Gastrocnemius medialis (tissue), 4 donors: ENCODE data around the gene RRM1.

ENCODE experiments used
- POLR2A ChIP-seq, 2 donors: fragments of 450-650 bp; IDR thresholded peaks; one replicate each; pipeline ENCODE4 v1.6.1; 2017; ENCODE audit warnings: antibody characterized with exemption in 2 of 2, mild to moderate bottlenecking in 2 of 2, moderate library complexity in 2 of 2
- TF ChIP-seq, protein P1 (sequence below), 5 experiments: fragments of 450-650 bp in 3 of 5; fragments of 200-600 bp in 2 of 5; sonication (generic) in 2 of 5; IDR thresholded peaks in 4 of 5; conservative IDR thresholded peaks in 1 of 5; 1 replicate in 4 of 5; 2 replicates in 1 of 5; pipeline ENCODE4 v1.5.1; 2016 to 2019; ENCODE audit warnings: antibody characterized with exemption in 5 of 5, mild to moderate bottlenecking in 3 of 5, moderate library complexity in 3 of 5

DNA sequence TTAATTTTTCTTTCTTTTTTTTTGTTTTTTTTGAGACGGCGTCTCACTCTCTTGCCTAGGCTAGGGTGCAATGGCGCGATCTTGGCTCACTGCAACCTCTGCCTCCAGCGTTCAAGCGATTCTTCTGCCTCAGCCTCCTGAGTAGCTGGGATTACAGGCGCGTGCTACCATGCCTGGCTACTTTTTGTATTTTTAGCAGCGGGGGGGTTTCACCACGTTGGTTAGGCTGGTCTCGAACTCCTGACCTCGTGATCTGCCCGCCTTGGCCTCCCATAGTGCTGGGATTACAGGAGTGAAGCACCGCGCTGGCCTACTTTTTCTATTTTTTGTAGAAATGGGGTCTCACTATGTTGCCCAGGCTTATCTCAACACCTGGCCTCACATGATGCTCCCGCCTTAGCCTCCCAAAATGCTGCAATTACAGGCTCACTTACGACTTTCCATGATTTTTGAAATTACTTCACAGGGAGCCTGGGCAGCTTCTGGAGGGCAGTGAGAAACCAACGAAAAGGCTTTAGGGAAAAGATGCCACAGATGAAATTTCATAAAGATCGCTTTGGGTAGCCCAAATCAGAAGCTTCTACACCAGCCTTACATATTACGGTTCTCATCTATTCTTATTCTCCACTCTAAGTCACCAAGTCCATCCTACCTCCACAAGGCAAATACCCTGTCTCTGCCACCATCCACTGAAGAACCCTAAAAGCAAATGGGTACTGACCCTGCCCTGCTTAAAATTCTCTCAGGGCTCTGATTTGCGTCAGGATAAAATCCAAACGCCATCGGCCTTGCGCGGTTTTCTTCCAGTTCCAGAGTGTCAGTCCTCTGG lies 866 bp upstream of the RRM1 start:
- TF ChIP-seq, protein P1, sequence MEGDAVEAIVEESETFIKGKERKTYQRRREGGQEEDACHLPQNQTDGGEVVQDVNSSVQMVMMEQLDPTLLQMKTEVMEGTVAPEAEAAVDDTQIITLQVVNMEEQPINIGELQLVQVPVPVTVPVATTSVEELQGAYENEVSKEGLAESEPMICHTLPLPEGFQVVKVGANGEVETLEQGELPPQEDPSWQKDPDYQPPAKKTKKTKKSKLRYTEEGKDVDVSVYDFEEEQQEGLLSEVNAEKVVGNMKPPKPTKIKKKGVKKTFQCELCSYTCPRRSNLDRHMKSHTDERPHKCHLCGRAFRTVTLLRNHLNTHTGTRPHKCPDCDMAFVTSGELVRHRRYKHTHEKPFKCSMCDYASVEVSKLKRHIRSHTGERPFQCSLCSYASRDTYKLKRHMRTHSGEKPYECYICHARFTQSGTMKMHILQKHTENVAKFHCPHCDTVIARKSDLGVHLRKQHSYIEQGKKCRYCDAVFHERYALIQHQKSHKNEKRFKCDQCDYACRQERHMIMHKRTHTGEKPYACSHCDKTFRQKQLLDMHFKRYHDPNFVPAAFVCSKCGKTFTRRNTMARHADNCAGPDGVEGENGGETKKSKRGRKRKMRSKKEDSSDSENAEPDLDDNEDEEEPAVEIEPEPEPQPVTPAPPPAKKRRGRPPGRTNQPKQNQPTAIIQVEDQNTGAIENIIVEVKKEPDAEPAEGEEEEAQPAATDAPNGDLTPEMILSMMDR (IDR thresholded peaks at IDR 0.05 in 4 of 5, conservative IDR thresholded peaks at IDR 0.05 in 1 of 5) = no peak
- TF ChIP-seq POLR2A (IDR thresholded peaks at IDR 0.05) = no peak
